Inflammatory macrophage (primary cell): ENCODE results near the gene FRMPD4.

Experiments used
- DNase-seq, 2 donors: peaks; one replicate each; pipeline ENCODE4 v3.0.0-alpha.2; 2020 to 2022

FRMPD4 gene

DNA sequence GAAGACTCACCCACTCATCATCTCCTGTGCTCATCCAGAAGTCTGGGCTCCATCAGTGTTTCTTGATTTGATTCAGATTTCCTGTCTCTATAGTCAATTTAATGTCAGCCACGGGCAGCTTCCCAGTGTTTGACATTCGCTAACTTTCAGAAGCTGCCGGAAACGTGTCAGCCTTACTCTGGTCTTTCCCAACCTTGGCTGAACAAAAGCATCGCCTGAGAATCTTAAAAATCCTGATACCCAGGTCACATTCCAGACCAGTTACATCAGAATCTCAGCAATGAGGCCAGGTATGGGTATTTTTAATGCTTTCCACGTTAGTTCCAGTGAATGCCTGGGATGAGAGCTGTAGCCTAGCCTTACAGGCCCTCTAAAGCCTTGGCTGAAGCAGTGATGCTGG is 233.8 kb downstream of the FRMPD4 start:
- DNase-seq, result no peak

DNA sequence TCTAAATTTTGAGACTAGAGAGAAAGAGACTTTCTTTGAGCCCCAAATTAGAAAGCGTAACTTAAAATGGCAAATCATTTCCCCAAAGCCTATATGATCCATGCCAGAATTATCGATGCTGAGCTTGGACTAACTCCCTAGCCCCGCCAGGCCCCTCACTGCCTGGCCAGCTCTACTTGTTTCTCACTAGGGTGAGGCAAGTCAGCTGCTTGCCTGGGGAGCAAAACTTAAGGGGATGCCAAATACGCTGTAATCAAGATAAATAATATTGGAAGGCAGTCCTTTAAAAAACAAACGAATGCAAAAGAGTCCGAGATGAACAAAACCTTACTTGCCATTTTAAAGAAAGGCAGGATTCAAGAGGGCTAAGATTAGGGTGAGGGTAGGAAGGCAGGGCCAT is 236.0 kb downstream of the FRMPD4 start:
- no peak for DNase-seq

DNA sequence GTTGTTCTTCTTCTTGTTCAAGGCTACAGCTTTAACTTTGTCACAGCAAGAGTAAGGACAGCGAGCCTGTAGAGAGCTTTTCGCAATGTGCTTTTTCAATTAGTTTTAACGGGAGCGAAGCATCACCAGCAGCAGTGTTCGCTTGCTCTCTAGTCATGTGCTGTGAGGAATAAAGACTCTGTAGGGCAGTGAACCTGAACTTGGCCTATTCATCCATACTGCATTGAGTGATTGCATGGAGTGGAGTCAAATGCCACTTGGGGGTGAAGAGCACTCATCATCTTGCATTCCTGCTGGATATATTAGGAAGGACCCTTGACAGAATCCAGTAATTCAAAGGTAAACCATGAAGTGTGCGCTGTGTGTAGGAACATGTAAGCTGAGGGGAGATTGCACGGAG is 240.0 kb downstream of the FRMPD4 start:
- no peak for DNase-seq

DNA sequence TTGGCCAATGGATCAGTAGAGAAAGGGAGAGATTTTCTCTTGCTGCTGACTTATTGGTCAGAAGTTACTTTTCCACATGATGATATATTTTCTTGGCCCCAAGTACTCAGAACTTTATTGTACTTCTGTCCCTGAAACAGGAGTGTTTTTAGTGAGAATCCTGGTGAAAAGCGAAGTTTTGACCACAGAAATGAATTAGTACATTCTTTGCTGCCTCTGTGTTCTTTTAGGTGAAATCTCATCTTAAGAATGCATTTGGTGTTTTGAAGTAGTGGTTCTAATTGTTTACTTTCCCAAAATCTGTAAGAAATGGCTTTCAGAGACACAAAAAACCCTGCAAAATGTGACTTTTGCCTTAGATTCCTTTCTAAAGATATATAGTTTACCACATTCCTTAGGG is 240.4 kb downstream of the FRMPD4 start:
- DNase-seq, result no peak

DNA sequence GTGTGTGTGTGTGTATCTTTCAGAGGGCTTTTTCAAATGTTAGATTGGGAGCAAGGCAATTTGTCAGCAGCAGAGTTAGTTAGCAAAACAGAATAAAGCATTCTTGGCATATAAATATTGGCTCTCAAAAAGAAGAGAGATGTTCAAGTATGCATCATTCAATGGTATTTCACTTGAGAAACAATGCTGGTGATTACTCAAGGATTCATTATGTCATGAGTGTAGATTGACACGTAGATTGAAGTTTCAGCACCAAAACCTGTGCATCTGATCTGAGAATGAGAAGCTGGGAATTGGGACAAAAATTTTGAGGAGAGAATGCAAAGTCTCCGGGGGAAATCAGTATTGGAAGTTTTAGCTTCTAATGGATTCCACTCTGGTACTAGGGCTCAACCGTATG is 241.4 kb downstream of the FRMPD4 start:
- no peak for DNase-seq

DNA sequence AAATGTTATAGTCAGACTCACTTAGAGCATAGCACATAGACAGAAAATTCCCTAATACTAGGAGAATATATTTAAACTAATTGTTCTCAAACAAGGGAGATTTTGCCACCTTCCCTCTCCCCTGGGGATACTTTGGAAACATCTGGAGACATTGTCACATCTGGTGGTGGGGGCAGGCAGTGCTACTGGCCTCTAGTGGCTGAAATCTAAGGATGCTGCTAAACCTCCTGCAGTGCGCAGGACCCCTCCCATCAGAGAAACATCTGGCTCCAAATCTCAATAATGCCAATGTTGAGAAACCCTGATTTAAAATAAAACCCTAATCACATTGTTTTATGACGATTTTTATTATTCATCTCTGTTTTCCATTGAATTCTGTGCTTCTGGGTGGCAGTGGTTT is 244.9 kb downstream of the FRMPD4 start:
- no peak for DNase-seq

DNA sequence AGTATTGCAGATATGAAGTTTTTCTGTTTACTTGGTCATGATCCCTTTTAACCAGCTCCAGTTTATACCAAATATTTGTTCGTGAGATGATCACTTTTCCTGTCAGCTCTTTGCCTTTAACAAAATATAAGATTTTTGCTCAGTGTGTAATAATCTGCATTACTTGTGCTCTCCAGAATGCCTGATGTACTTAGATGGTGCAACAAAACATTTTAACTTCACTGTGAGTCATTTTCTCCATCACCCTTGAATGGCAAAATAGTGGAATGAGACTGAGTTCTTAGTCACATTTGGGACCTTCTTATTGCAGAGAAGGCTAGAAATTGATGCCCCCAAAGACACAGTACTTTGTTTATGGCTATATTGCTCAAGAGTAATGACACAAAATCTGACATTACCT is 252.0 kb downstream of the FRMPD4 start:
- DNase-seq, result no peak

DNA sequence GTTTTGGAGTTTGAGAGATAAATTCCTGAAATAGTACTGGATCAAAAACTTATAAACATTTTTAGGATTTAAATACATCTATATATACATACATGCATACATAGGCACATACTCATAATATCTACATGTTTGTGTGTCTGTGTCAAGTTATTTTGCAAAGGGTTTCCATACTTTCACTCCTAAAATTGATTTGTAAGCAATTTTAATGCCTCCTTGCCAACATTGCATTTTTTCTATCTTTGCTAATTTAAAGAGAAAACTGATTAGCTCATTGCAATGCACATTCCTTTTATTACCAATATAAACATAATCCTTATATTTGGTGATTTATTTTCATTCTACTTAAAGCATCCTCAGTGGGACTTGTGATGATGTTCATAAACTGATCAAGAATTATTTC is 258.3 kb downstream of the FRMPD4 start:
- DNase-seq, result no peak

DNA sequence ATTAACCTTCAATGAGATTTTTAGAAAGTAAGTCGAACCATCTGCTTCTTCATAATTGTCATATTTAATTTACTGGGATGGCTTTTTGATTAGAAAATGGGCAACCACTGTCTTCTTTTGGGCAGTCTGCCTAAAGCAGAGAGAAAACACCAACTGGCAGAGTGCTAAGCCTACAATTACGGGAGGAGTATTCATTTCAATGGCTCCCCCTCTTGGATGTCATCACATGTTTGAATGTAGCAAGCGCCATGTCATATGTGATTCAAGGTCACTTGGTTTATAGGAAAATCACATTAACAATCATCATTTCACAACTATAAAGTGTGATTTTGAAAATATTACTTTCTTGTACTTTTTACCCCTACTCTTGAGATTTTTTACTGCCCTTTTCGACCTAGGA is 261.9 kb downstream of the FRMPD4 start:
- DNase-seq, result no peak

DNA sequence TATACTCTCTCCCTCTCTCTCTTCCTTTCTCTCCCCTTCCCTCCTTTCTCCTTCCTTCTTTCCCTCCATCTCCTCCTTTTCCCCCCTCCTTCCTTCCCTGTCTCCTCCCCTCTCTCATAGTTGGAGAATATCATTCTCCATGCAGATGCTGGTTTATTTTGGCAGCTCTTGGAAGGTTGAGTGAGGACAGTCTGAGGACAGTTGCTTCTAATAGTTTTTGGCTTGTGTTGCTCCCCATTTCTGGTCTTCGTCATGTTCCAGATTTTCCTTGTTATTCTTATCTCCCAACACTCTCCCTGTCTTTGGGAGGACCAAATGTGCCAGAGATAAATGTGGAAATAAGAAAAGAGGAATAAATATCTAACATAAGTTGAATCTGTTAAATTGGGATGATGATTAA is 263.0 kb downstream of the FRMPD4 start:
- no peak for DNase-seq

DNA sequence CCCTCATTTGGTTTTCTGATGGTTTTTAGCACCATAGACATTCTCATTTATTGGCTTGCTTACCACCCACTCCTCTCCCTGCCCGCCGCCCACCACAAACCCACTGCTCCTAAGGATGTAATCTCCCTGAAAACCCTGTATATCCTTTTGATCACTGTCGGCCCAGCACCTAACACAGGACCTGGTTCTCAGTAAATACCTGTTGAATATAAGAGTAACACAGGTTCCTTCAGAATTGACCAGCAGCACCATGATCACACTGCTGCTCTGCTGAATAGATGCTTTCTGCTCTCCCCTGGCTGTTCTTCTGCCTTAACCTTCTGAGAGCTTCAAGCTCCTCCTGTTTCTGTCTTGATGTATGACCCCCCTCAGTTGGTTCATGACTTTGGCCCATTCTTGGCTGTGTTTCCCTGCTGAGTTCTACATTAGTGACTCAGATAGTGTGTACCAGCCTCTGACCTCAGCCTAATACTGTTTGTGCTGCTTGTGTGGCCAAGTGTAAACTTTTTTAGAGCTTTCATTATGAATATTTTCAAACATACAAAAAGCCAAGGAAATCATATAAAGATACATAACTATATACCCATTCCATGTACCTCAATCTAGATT is 265.3 kb downstream of the FRMPD4 start:
- no peak for DNase-seq

DNA sequence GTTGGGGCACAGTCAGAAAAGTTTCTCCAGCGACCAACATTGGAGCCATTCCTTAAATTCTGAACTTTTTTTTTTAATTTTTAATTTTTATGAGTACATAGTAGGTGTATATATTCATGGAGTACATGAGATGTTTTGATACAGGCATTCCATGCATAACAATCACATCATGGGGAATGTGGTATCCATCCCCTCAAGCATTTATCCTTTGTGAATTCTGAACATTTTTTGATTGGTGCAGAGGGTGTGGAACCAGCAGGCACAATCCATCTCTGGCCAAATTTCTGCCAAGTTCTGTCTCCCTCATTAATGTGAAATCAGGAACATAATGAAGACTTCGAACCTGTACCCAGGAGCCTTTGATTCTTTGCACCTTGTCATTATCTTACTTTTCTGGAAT is 267.0 kb downstream of the FRMPD4 start:
- no peak for DNase-seq

DNA sequence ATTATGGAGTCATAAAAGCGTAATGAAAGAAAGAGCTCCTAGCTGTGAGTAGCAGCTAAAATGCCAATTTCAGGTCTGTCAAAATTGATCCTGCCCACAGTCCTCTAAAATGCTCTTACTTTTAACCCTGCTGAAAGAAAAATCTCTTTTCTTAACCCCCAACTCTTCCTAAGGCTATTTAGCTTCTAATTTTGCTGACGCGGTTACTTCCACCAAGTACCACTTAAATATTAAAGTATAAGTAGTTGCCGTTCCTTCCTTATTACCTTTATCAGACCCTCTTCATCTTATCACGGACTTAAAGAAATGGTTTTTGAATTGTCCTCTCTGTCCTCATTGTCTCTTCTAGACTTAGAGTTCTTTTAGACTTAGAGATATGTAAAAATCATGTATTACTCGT is 272.2 kb downstream of the FRMPD4 start:
- no peak for DNase-seq

DNA sequence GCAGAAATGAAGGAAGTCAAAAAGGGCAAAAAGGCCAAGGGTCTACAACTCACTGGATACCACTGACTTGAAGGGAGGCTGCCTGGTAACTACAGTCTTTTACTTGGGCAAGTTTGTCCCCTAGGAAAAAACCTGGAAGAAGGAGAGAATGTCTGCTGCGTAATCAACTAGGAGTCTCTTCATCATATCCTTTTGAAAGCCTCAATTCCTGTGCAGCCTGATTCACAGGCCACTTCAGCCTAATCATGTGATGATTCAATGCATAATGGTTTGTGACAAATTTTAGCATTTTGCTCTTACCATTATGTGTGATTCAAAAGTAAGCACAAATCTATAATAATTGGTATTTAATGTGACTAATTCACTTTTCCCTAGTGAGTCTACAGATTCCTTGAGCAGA is 273.6 kb downstream of the FRMPD4 start:
- DNase-seq, result no peak

DNA sequence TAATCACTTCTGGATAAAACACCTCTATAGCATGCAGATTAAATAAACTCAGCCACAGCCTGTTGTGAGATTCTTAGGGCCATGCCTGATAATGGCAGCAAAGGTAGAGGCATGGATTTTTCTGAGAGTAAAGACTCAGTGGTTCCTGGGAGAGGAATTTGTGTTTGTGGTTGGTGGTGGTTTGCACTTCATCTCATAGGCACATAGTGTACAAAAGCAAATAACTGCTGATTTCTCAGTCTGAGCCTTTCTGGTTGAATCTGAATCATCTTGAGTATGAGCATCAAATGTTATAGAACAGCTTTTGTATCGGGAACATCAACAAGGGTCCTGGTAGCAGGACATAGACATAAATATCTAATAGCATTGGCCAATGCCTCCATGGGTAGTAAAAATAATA is 274.3 kb downstream of the FRMPD4 start:
- no peak for DNase-seq

DNA sequence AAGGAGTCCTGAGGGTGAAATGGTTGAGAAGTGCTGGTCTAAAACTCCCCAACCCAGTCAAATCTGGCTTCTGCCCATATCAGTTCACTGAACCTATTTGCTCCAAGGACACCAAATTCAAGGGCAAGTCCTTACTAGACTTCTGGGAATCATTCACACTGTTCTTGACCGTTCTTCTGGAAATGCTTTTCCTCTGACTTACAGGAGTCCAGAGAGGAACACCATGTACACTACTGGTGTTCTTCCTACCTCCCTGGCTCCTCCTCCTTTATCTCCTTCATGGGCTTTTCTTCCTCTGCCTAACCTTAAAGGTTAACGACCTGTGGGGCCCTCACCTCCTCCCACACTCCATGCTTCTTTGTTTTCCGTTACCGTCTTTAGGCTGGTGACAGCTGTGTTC is 281.3 kb downstream of the FRMPD4 start:
- DNase-seq, result no peak

DNA sequence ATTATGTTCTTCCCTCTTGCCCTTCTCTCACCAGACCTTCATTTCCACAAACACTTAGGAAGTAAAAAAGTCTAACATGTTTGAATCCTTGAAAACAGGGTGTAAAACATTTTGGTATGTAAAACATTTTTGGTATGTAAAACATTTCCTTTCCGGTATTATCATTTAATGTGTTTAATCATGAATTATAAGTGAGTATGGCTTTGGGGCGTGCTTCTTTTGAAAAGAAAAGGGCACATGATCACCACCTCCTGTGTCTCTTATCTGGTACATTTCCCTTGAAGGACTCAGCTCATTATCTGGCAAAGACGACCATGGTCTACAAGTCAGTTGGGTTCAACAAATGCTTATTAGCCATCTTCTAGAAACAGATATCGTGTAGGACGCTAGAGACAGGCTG is 283.6 kb downstream of the FRMPD4 start:
- no peak for DNase-seq

DNA sequence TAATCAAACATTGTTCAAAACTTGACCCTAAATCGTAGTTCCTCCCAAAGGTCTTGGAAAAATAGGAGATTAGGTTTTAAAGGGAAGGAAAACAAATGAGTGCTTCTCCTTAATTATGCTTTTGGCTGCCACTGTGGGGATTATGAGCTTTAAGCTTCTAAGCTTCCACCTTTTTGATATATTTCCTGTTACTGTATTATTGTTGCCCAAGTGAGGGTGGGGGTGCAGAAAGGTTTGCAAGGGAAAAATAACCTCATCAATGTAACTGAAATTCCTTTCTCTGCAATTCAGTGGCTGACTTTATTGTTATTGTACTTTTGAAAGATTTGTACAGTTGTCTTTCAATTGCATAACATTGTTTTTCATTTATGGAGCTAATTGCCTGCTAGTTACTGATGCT is 285.1 kb downstream of the FRMPD4 start:
- DNase-seq, result no peak

DNA sequence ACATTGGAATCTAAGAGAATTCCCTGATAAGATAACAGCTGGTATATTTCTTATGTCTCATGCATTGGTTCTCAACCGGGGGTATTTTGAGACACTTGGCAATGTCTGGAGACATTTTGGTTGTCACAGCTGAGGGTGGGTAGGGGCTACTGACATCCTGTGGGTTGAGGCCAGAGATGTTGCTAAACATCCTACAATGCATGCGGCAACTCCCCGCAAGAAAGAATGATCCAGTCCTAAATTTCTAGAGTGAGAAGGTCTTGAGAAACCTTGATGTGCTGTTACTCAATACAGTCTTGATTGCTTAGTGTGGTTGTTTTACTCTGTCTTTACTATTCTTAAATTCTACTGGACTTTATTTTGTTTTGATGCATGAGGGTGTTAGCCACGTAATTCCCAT is 287.2 kb downstream of the FRMPD4 start:
- no peak for DNase-seq

DNA sequence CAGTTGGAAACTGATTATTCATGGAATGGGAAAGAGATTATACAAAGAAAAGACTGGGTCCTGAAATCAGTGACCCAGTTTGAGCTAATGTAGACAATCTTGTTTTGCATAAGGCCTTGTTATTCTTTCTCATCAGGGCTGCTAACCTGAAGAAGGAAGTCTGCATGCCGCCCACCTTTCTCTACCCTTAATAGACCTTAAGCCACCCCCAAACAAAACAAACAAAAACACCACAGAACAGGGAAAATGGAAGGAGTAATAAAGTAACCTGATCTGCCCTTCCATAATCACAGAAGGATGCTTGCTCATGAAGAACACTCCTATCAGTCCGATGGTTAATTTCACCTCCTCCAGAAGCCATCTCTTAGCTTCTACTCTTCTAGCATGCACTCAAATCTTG is 288.1 kb downstream of the FRMPD4 start:
- no peak for DNase-seq

DNA sequence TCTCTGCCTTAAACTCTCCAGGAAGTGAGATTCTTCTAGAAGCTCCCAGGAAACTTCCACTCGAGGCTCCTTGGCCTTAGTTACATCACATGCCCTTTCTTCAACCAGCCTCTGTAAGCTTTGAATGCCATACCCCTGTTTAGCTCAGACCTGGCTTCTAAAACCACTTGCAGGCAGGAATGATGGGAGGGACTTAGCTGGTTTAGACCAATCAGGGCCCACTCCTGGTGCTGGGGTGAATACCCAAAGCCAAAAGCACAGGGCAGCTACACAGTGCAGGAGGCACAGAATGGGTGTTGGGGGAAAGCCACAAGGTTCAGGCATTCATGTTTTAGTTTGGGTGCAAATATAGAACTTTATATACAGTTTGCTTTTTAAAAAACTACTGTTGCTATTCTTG is 296.2 kb downstream of the FRMPD4 start:
- no peak for DNase-seq

DNA sequence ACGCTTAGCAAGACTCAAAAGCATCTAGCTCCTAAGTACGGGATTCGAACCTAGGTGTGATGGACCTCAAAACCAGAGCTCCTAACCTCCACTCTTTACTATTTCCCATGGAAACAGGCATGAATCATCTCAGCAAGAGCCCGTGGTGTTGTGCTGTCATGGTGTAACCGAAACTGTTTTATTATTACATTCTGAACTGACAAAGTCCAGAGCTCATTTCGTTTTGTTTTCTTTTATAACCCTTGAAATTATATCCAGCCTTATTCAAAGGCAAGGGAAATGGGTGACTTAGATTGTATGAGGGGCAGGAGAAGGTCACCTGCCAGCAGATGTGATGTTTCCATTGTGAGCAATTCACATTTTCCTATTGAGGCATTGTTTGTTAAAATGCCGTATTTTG is 301.1 kb downstream of the FRMPD4 start:
- DNase-seq, result no peak

DNA sequence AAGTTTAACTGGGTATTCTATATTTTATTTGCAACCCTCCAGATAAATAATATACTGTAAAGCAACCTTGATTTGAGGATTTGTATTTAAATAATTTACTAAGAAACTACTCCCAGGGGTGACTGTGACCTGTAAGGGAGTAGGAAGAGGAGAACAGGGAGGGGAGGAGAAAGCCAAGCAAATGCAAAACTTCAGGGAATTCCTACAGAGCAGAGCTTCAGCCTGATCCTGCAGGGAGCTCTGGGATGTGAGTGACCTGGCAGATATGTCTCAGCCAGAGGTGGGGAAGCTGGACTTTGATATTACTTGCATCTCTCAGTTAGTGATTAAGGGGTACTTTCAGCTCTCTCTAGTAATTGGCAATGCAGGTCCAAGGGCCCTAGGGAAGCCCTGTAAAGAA is 302.0 kb downstream of the FRMPD4 start:
- no peak for DNase-seq

DNA sequence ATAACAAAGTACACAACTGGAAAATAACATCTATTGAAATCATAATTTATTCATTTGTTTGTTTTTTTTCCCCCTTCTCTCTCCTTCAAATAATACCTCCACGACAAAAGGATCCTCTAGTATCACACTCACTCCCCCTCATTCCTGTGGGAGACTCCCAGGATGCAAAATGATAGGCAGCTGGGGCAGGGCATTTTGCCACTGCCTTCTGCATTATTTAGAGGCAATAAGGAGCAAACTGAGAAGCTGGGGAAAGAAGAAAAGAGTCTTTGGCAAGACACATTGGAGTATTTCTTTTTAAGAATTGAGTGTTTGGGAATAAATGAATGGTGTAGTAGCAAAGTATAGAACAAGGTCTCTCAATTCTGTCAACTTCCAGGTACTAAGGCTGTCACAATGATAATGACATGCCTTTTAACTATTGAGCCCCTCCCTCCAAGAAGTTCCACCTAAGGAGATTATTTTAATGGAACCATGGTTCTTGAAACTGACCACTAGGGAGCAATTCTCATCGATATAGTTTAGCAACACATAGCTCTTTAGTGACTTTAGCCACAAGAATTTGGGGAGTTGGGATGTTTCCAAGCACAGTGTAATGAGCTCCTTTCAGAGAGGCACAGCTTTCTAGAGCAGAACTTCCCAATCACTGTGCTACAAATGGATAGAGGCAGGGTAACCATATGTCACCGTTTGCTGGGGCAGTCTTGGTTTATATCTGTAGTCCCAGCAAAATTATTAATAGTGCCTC is 303.3 kb downstream of the FRMPD4 start:
- DNase-seq, result no peak

DNA sequence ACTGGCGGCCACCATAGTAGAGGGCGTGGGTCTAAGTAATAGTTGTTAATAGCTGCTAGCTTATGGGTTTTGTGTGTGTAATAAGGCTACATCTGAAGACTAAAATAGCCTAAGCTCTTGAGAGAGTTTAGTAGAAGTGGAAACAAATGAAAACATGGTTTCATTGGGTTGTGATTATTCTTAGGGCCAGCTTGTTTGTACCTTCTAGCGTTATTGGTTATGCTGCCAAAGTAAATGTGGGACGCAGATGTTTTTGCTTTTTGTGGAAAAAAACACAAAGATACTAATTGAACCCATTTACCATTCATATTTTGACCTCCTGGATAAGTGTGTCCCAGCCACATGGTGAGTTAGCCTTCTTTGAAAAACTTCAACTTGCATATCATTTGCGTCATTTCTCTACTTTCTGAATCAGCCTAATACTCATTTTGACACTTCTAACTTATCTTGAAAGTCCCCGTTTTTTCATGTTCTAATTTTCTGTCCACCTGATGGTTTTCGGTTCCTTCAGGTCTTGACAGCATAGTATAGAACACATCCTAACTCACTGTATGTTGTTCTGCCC is 305.3 kb downstream of the FRMPD4 start:
- no peak for DNase-seq
